K562 (cell line): ENCODE results near the gene FBLN2. TPM values are rescaled to one million over a fixed set of nuclear protein-coding genes. Genes with fewer than 3 reads are reported as not detected.

Experiments used
- ATAC-seq: fragments of 200-7000 bp; cut with Tn5 transposase; 3 replicates; pipeline ENCODE4 v1.9.1; 2020; ENCODE audit warnings: moderate library complexity
- BruUV-seq: library from RNA; stranded (reverse); fragments of 400-500 nt; replicated peaks from 2 replicates; lab custom pipeline; 2021; lab: Mats Ljungman, UMichigan
- CTCF ChIA-PET: fragments of 300-600 bp; formaldehyde crosslinking; extraction: SDS; loops from one replicate; lab custom pipeline; 2021; ENCODE audit warnings: low intra/inter-chr PET ratio; lab: Yijun Ruan, JAX
- POLR2A ChIA-PET: fragments of 300-600, 350-650 bp; sonication (Branson Sonifier 250); formaldehyde crosslinking; extraction: SDS; loops from one replicate; lab custom pipeline; 2021; ENCODE audit warnings: antibody characterized with exemption, inconsistent platforms; lab: Yijun Ruan, JAX
- DNase-seq, 4 experiments: peaks; one replicate each; pipeline versions ENCODE4 v3.0.0 to v3.0.0-alpha.2; 2011 to 2018; ENCODE audit warnings: low spot score in 3 of 4, mixed read lengths in 3 of 4; ENCODE audit errors: extremely low read depth in 1 of 4
- FAIRE-seq: peaks from 2 replicates; lab custom pipeline; 2011; peaks lifted over from hg19 to GRCh38; lab: Jason Lieb, UNC
- H2AFZ ChIP-seq: 2 replicates; pipeline ENCODE4 v1.6.0; 2011; ENCODE audit warnings: low read depth, low read length, control low read depth, inconsistent platforms
- H3K27ac ChIP-seq: fragments of 200-600 bp; 3 replicates; pipeline ENCODE4 v1.8.0; 2011; ENCODE audit warnings: low read depth, mild to moderate bottlenecking, control low read depth, inconsistent platforms, low read length, moderate library complexity, mixed read lengths; ENCODE audit errors: extremely low read depth
- H3K27me3 ChIP-seq, 2 experiments: fragments of 300-600 bp in 1 of 2; 2 replicates in 1 of 2; 3 replicates in 1 of 2; pipeline versions ENCODE4 v1.6.0 to v1.8.0; 2011; ENCODE audit warnings: inconsistent platforms in 2 of 2, low read length in 2 of 2, mild to moderate bottlenecking in 1 of 2, mixed read lengths in 1 of 2, moderate library complexity in 1 of 2; ENCODE audit not compliant: control insufficient read depth in 2 of 2, insufficient read depth in 2 of 2
- H3K36me3 ChIP-seq: fragments of 300-600 bp; 3 replicates; pipeline ENCODE4 v1.8.0; 2011; ENCODE audit warnings: mild to moderate bottlenecking, low read length, inconsistent platforms; ENCODE audit not compliant: control insufficient read depth, insufficient read depth
- H3K4me1 ChIP-seq, 2 experiments: fragments of 200-600 bp in 1 of 2; replicated peaks in 1 of 2; 2 replicates in 1 of 2; 3 replicates in 1 of 2; pipeline versions ENCODE4 v1.5.1 to v1.8.0; 2011; ENCODE audit warnings: inconsistent platforms in 2 of 2, low read length in 2 of 2, mild to moderate bottlenecking in 1 of 2, mixed read lengths in 1 of 2, moderate library complexity in 1 of 2; ENCODE audit not compliant: control insufficient read depth in 2 of 2, insufficient read depth in 2 of 2
- H3K4me2 ChIP-seq: 2 replicates; pipeline ENCODE4 v1.6.1; 2011; ENCODE audit warnings: low read length, control low read depth, inconsistent platforms, mixed read lengths; ENCODE audit not compliant: insufficient read depth
- H3K4me3 ChIP-seq: fragments of 200-600 bp; sonication (generic), shearing (Covaris generic); 2 replicates; pipeline ENCODE4 v1.5.1; 2016; ENCODE audit warnings: control low read depth, inconsistent platforms
- H3K79me2 ChIP-seq: fragments of 200-600 bp; 3 replicates; pipeline ENCODE4 v1.8.0; 2011; ENCODE audit warnings: low read length, inconsistent platforms; ENCODE audit not compliant: control insufficient read depth, insufficient read depth
- H3K9ac ChIP-seq, 2 experiments: 2 replicates each; pipeline versions ENCODE4 v1.6.0 to v1.6.1; 2011; ENCODE audit warnings: low read depth in 2 of 2, low read length in 2 of 2, control low read depth in 1 of 2, inconsistent platforms in 1 of 2, mild to moderate bottlenecking in 1 of 2, mixed read lengths in 1 of 2; ENCODE audit not compliant: insufficient read depth in 1 of 2
- H3K9me1 ChIP-seq: one replicate; pipeline ENCODE4 v1.6.0; 2011; ENCODE audit warnings: inconsistent platforms, mild to moderate bottlenecking, low read length, moderate library complexity; ENCODE audit not compliant: control insufficient read depth, insufficient read depth
- H3K9me3 ChIP-seq: replicated peaks from 2 replicates; pipeline ENCODE4 v1.5.1; 2011; ENCODE audit warnings: low read depth, low read length, inconsistent platforms; ENCODE audit not compliant: control insufficient read depth, insufficient read depth
- H4K20me1 ChIP-seq: replicated peaks from 2 replicates; pipeline ENCODE4 v1.6.1; 2011; ENCODE audit warnings: low read length, inconsistent platforms, mixed read lengths; ENCODE audit not compliant: control insufficient read depth, insufficient read depth
- BMI1 ChIP-seq: fragments of 150-350 bp; IDR thresholded peaks from 2 replicates; pipeline ENCODE4 v1.6.1; 2014; ENCODE audit warnings: low read length
- DACH1 ChIP-seq: fragments of 450-650 bp; IDR thresholded peaks from 2 replicates; pipeline ENCODE4 v1.6.1; 2018; ENCODE audit not compliant: partially characterized antibody
- MAFF ChIP-seq: IDR thresholded peaks from 2 replicates; pipeline ENCODE4 v1.6.1; 2012; ENCODE audit warnings: low read length, improper control_type of control experiment
- MTA1 ChIP-seq: fragments of 450-650 bp; IDR thresholded peaks from 2 replicates; pipeline ENCODE4 v1.6.1; 2017; ENCODE audit warnings: borderline replicate concordance
- MTA2 ChIP-seq: fragments of 450-650 bp; IDR thresholded peaks from 2 replicates; pipeline ENCODE4 v1.6.1; 2016; ENCODE audit warnings: low read depth
- PHB ChIP-seq: fragments of 250-450 bp; sonication (Bioruptor Pico); IDR thresholded peaks from 2 replicates; pipeline ENCODE4 v1.5.0; 2021
- PHB2 ChIP-seq: fragments of 450-650 bp; IDR thresholded peaks from 2 replicates; pipeline ENCODE4 v1.6.1; 2017; ENCODE audit warnings: low read depth
- SMARCB1 ChIP-seq: IDR thresholded peaks from 2 replicates; pipeline ENCODE4 v1.6.1; 2011; ENCODE audit warnings: improper control_type of control experiment, low read depth; ENCODE audit not compliant: insufficient read length
- XRCC3 ChIP-seq: fragments of 450-650 bp; IDR thresholded peaks from 2 replicates; pipeline ENCODE4 v1.6.1; 2017; ENCODE audit warnings: mild to moderate bottlenecking, moderate library complexity
- WGBS: fragments of 100-300 bp; shearing (Covaris generic); methylation state at CpG from one replicate; pipeline ENCODE4 v1.1.6; 2016; ENCODE audit warnings: low coverage, mixed read lengths; ENCODE audit not compliant: insufficient coverage; ENCODE audit errors: missing lambda C conversion rate; 5-methylcytosine and 5-hydroxymethylcytosine counted together
- in situ Hi-C: fragments of 300-500 bp; cut with MboI; formaldehyde crosslinking; loops from 4 replicates; pipeline ENCODE4 v1.15.0; 2018; ENCODE audit warnings: inconsistent platforms, mixed read lengths
- intact Hi-C: fragments of 100-400 bp; cut with micrococcal nuclease; formaldehyde crosslinking; loops from 2 replicates; pipeline ENCODE4 v1.14.2; 2022
- polyA plus RNA-seq, 8 experiments: library from polyadenylated mRNA; depleted of rRNA in 4 of 8; stranded (reverse) in 5 of 8; unstranded in 3 of 8; fragments of >200 nt; fragmentation: Nextera tagmentation in 2 of 8; fragmentation: Illumina TruSeq in 1 of 8; extraction: Ambion mirVana in 2 of 8; extraction: Trizol in 1 of 8; gene quantifications; 2 replicates each; pipeline versions ENCODE4 v1.2.1 to v1.2.3, GENCODE V29; 2011 to 2014; ENCODE audit warnings: inconsistent platforms in 1 of 8, missing spikeins in 1 of 8
- total RNA-seq, 7 experiments: library from RNA; depleted of rRNA in 6 of 7; stranded (reverse); fragments of >200 nt in 6 of 7; fragmentation: Illumina TruSeq in 2 of 7; extraction: Trizol in 2 of 7; gene quantifications; 2 replicates each; pipeline versions ENCODE4 v1.2.1 to v1.2.3, GENCODE V29; 2011 to 2021; ENCODE audit warnings: low replicate concordance in 1 of 7
- TF ChIP-seq, protein P1 (sequence below): fragments of 450-650 bp; conservative IDR thresholded peaks from 2 replicates; pipeline ENCODE4 v1.6.1; 2016; ENCODE audit warnings: missing genetic modification characterization, low read depth, mild to moderate bottlenecking, control low read depth, missing compliant biosample characterization
- TF ChIP-seq, protein P2 (sequence below): sonication (generic); formaldehyde crosslinking; IDR thresholded peaks from 2 replicates; pipeline ENCODE4 v1.8.0; 2022; ENCODE audit warnings: mild to moderate bottlenecking, missing genetic modification reagents
- TF ChIP-seq, protein P3 (sequence below): sonication (generic); formaldehyde crosslinking; IDR thresholded peaks from 2 replicates; pipeline ENCODE4 v1.8.0; 2023; ENCODE audit warnings: missing genetic modification reagents, mild to moderate bottlenecking, borderline replicate concordance

FBLN2 gene
- total and polyA plus RNA-seq, 9 of the 15 experiments (the other 6 are each of a cell fraction or from before 2014, with no cell fraction given), result 0.03 to 0.10 (median 0.04) TPM; not detected in 6

DNA sequence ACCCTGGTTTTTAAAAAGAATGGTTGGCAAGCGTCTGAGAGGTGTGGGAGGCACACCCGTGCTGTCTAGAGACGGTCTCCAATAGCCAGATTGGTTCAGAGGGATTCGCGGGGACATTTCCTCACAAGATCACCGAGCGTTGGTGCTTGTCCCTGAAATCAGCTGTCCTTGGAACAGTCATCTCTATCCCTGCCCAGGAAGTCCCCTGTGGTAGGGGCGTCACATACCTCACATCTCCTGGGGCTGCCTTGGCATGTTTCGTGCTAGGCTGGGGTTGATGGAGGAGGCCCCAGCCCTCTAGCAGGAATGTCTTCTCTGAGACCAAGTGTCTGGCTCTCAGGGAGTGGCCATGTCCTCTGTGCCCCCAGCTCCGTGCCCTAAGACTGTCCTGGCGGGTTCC, 6.8 kb downstream of the FBLN2 start (continued):
- TF ChIP-seq, protein P1, sequence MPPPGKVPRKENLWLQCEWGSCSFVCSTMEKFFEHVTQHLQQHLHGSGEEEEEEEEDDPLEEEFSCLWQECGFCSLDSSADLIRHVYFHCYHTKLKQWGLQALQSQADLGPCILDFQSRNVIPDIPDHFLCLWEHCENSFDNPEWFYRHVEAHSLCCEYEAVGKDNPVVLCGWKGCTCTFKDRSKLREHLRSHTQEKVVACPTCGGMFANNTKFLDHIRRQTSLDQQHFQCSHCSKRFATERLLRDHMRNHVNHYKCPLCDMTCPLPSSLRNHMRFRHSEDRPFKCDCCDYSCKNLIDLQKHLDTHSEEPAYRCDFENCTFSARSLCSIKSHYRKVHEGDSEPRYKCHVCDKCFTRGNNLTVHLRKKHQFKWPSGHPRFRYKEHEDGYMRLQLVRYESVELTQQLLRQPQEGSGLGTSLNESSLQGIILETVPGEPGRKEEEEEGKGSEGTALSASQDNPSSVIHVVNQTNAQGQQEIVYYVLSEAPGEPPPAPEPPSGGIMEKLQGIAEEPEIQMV (tag), result no peak
- TF ChIP-seq, protein P2, sequence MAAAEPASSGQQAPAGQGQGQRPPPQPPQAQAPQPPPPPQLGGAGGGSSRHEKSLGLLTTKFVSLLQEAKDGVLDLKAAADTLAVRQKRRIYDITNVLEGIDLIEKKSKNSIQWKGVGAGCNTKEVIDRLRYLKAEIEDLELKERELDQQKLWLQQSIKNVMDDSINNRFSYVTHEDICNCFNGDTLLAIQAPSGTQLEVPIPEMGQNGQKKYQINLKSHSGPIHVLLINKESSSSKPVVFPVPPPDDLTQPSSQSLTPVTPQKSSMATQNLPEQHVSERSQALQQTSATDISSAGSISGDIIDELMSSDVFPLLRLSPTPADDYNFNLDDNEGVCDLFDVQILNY (CRISPR knock-in tag), result no peak
- TF ChIP-seq XRCC3 (no peak), PHB (CRISPR knock-in tag) (no peak)
- TF ChIP-seq, all 486 proteins: peak for 0

DNA sequence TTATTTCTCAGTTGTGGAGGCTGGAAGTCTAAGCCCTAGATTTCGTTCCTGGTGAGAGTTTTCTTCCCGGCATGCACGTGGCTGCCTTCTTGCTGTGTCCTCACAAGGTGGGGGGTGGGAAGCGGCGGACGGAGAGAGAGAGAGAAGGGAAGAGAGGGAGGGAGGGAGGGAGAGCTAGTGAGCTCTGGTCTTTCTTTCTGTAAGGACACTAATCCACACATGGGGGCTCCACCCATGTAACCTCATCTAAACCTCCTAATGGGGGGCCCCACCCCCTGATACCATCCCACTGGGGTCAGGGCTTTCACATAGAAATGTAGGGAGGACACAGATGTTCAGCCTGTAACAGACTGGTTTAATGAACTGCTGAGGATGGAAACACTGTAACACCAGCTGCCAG, 7.3 kb downstream of the FBLN2 start:
- in situ Hi-C loops (no loop called here), intact Hi-C loops (loop anchor here (10.0 kb wide), 1 partner anchor 89 kb away; no protein-coding TSS in a partner anchor)
- H3K36me3 ChIP-seq, result no peaks in the 10 kb centered on the region
- peaks cover 23 to 57% of the 10 kb centered on the region in 2 experiments; a peak in 4 of 5 replicates for H3K27me3 ChIP-seq
- WGBS, result 4% methylated on average over 5 of the region's 6 CpGs
- H3K79me2 ChIP-seq, result no peaks in the 10 kb centered on the region
- H3K9me3 ChIP-seq, result no peaks in the 10 kb centered on the region; the same call in 1 of the 2 replicates
- no peak for ATAC-seq
- FAIRE-seq, result no peak
- peak overlapping the region; percentile 1; the same call in 1 of the 2 replicates for H2AFZ ChIP-seq
- no peak overlapping the region for H3K27ac ChIP-seq
- H3K4me1 ChIP-seq, result peaks cover 6 to 18% of the 10 kb centered on the region in 2 experiments; a peak in 4 of 5 replicates
- H3K9ac ChIP-seq, result peak overlapping the region in 1 of 2 experiments; percentile 15; a peak in 1 of 4 replicates
- POLR2A ChIA-PET, result interaction anchor here (0.6 kb wide), 2 partner anchors 10 to 836 kb away, joined by 3 read pairs; no protein-coding TSS in a partner anchor
- H3K9me1 ChIP-seq, result no peaks in the 10 kb centered on the region
- no peak overlapping the region for H3K4me2 ChIP-seq
- CTCF ChIA-PET, result no interaction called here
- no peak overlapping the region for H3K4me3 ChIP-seq
- BruUV-seq, result no TSS peak
- DNase-seq, result no peak
- H4K20me1 ChIP-seq, result peaks cover 12% of the 10 kb centered on the region; the same call in 1 of the 2 replicates
- TF ChIP-seq DACH1, result no peak
- no peak for TF ChIP-seq BMI1
- no peak for TF ChIP-seq MTA2
- no peak for TF ChIP-seq MTA1
- no peak for TF ChIP-seq PHB2
- TF ChIP-seq, protein P3, sequence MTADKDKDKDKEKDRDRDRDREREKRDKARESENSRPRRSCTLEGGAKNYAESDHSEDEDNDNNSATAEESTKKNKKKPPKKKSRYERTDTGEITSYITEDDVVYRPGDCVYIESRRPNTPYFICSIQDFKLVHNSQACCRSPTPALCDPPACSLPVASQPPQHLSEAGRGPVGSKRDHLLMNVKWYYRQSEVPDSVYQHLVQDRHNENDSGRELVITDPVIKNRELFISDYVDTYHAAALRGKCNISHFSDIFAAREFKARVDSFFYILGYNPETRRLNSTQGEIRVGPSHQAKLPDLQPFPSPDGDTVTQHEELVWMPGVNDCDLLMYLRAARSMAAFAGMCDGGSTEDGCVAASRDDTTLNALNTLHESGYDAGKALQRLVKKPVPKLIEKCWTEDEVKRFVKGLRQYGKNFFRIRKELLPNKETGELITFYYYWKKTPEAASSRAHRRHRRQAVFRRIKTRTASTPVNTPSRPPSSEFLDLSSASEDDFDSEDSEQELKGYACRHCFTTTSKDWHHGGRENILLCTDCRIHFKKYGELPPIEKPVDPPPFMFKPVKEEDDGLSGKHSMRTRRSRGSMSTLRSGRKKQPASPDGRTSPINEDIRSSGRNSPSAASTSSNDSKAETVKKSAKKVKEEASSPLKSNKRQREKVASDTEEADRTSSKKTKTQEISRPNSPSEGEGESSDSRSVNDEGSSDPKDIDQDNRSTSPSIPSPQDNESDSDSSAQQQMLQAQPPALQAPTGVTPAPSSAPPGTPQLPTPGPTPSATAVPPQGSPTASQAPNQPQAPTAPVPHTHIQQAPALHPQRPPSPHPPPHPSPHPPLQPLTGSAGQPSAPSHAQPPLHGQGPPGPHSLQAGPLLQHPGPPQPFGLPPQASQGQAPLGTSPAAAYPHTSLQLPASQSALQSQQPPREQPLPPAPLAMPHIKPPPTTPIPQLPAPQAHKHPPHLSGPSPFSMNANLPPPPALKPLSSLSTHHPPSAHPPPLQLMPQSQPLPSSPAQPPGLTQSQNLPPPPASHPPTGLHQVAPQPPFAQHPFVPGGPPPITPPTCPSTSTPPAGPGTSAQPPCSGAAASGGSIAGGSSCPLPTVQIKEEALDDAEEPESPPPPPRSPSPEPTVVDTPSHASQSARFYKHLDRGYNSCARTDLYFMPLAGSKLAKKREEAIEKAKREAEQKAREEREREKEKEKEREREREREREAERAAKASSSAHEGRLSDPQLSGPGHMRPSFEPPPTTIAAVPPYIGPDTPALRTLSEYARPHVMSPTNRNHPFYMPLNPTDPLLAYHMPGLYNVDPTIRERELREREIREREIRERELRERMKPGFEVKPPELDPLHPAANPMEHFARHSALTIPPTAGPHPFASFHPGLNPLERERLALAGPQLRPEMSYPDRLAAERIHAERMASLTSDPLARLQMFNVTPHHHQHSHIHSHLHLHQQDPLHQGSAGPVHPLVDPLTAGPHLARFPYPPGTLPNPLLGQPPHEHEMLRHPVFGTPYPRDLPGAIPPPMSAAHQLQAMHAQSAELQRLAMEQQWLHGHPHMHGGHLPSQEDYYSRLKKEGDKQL (CRISPR knock-in tag), result no peak
- no peak for TF ChIP-seq SMARCB1
- no peak for TF ChIP-seq MAFF
